ENCODE results near the gene RCN1. TPM values are rescaled to one million over a fixed set of nuclear protein-coding genes. Genes with fewer than 3 reads are reported as not detected.
"Not testable (repeated sequence)": the region's sequence is repeated elsewhere in the genome, so short reads cannot be mapped to it uniquely, and the experiment has no call there.

Gene RCN1
- total RNA-seq, result 27.6 TPM
- long read RNA-seq, transcript RCN1-201 (6 exons, 2,572 nt), result major isoform, 79 of 82 reads
- long read RNA-seq, partial matches to known transcripts, result 1 of 82 reads
- long read RNA-seq, other reads (novel, unspliced or antisense), result 0 of 82 reads

DNA sequence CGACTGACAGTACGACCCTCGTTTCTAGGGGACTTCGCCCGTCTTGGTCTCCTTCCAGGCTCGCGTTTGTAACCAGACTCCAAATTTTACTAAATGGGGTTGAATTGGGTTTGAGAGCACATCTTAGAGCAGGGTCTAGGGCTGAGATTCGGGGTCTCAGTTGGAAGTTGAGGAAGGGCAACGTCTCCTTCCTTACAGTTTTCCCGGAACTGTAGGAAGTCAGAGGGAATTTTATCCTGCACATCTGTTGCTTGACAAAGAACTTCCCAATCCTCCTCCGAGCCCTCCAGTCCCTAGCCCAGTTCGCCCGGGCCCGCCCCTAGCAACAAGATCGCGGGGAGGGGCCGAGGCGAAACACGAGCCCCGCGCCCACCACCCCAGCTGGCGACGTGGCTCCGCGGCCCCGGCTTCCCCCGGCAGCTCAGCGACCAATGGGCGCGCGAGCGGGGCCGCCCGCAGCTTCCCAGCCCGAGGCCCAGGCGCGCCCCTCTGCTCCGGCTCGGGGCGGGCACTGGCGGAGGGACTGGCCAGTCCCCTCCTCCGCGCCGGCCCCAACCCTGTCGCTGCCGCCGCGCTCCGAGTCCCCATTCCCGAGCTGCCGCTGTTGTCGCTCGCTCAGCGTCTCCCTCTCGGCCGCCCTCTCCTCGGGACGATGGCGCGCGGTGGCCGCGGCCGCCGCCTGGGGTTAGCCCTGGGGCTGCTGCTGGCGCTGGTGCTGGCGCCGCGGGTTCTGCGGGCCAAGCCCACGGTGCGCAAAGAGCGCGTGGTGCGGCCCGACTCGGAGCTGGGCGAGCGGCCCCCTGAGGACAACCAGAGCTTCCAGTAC is at the start of gene RCN1:
TSS of gene RCN1 (plus strand) at position 530 of the 826 bp plus-strand sequence. CDS start at position 653, 123 bp downstream.
- intact Hi-C loops (cut with micrococcal nuclease), result no loop called here
- ATAC-seq (peak; percentile 95), DNase-seq (peak; percentile 84)

DNA sequence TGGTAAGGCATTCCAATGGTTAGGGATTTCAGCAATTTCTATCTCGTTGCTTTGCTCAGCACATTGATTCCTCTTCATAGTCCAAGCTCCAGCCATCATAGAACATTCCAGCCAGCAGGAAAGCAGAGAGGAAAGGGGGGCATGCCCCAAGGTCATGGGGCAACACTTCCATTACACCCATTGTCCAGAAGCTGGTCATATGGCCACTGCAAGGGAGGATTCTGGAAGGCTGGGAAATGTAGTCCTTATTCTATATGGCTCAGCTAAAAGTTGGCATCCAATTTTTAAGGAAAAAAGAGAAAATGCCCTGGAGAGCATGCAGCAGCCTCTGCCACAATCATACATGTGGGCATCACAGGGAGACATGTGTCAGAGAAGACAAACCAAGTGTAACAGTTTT is 47.1 kb upstream of the RCN1 start:
- intact Hi-C loops (cut with micrococcal nuclease), result no loop called here
- DNase-seq (no peak), ATAC-seq (no peak)

DNA sequence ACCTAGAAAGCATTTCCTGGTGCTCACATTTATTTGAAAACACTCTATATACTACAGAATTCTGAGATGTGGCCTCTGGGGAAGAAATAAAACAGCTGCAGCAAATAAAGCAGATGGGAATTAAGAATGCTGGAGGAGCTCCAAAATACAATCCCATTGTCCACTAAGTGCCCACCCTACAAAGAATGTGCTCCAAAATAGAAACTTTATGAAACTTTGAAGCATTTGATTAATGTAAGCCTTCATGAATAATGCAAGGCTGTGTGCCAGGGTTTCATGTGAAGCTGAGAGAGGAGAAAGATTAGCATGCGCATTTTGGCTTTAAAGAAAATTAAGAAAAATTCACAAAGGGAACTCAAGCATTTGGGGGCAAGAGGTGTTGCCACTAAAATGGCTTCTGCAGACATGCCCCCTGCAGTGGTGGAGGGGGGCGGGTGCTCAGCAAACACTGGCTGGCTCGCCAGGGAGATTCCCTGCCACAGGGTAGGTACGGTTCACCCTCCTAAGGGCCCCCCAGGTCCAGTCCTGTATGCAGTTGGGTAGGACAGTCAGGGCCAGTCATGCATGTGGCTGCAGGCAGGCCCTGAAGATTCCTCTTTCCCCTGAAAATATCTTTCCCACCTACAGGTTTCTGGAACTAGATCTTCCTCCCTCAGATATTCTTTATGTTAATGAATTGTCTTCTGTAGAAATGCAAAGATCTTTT is 46.6 kb upstream of the RCN1 start:
- DNase-seq (no peak), ATAC-seq (no peak)
- intact Hi-C loops (cut with micrococcal nuclease), result no loop called here

DNA sequence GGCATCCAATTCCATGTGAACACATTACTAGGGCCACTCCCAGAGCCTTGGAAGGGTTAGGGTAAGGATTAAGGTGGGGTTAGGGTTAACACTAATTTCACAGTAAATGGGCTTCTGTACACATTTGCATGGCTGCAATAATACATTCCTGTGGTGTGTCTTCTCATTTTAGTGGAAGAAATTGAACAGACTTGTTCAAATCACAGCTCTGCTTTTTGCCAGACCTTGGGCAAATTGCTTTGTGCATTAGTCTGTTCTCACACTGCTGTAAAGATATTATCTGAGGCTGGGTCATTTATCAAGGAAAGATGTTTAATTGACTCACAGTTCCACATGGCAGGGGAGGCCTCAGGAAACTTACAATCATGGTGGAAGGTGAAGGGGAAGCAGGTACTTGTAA is 45.4 kb upstream of the RCN1 start:
- DNase-seq (no peak), ATAC-seq (no peak)
- intact Hi-C loops (cut with micrococcal nuclease), result no loop called here

- no peak for DNase-seq
- ATAC-seq, result no peak
- intact Hi-C loops (cut with micrococcal nuclease), result no loop called here
These were observed 40.6 kb upstream of the RCN1 start for GRCh38 chr11:32050264-32050663.

- ATAC-seq (peak; percentile 52), DNase-seq (no peak)
- intact Hi-C loops (cut with micrococcal nuclease), result loop anchor here (2.0 kb wide), 1 partner anchor 125 kb away; no protein-coding TSS in a partner anchor
These were observed 38.7 kb upstream of the RCN1 start for GRCh38 chr11:32052215-32052614.

- DNase-seq (no peak), ATAC-seq (no peak)
- intact Hi-C loops (cut with micrococcal nuclease), result loop anchor here (2.0 kb wide), 1 partner anchor 123 kb away; no protein-coding TSS in a partner anchor
These were observed 37.6 kb upstream of the RCN1 start for GRCh38 chr11:32053151-32053888.

- intact Hi-C loops (cut with micrococcal nuclease), result no loop called here
- DNase-seq (no peak), ATAC-seq (no peak)
These were observed 35.0 kb upstream of the RCN1 start for GRCh38 chr11:32055861-32056260.

DNA sequence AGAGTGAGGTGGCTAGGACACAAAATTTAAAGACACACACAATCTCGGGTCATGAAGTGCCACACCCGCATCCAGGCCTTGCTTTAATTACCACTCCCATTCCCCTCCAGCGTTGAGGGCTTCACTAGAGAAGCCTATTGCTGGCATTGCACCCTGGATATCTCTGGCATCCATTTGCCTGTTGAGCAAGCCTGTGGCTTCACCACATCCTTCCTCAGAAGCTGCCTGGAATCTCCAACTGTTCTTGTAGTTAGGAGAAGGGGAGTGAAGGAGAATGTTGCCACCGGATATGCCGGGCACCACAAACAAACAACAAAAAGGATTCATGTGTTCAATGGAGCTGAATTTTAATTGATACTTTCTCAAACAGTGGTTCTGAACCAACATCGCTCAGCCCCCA is 34.4 kb upstream of the RCN1 start:
- intact Hi-C loops (cut with micrococcal nuclease), result no loop called here
- DNase-seq (no peak), ATAC-seq (no peak)

GRCh38 chr11:32059686-32060462 is 31.0 kb upstream of the RCN1 start:
- ATAC-seq, result no peak
- intact Hi-C loops (cut with micrococcal nuclease), result no loop called here

GRCh38 chr11:32062540-32062939 is 28.3 kb upstream of the RCN1 start:
- DNase-seq, result no peak
- ATAC-seq, result no peak
- intact Hi-C loops (cut with micrococcal nuclease), result no loop called here

More at GRCh38 chr11:32059686-32060462, 31.0 kb upstream of the RCN1 start:
- DNase-seq, result no peak

DNA sequence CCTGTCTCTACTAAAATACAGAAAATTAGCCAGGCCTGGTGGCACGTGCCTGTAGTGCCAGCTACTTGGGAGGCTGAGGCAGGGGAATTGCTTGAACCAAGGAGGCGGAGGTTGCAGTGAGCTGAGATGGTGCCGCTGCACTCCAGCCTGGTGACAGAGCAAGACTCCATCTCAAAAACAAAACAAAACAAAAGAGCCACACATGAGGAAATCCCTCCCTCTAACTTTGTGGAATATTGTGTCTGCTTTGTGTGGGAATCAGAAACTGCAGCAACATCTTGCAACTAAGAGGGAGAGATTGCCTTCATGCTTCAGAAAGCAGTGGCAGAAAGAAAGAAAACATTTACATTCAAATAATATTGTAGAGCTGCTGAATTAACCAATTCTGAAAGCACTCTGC is 27.8 kb upstream of the RCN1 start:
- intact Hi-C loops (cut with micrococcal nuclease); DNase-seq; ATAC-seq: not testable (repeated sequence)

DNA sequence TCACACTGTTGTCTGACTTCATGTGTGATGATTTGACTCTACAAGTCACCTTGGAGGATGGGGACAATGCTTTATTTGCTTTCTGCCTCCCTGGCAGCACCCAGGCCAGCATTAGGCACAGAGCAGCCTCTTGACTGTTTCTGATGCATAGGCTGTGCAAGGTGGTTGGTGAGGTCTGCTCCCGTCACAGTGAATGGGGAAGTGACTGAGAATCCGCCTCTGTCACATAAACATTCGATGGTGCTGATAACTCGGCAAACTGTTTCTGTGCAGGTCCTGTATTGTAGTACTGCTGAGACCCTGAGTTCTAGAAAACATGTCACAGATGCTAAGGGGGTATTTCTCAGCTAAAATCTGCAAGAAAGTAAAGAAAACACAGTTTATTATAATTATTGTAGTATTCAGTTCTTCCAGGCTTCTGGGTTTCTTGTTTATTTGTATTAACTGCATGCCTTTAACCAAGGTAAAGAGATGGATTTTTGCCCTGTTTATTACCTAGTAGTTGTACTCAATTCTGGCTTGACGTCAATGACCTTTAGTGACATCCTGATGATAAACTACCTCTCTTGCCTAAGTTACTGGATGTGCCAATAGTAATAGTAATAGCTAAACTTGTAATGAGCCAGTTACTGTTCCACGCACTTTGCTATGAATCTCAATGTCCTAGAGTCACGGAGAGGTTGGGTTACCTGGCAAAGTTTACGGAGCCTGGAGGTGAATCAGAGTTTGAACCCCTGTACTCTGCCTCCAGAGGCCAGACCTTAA is 24.8 kb upstream of the RCN1 start:
- intact Hi-C loops (cut with micrococcal nuclease), result no loop called here
- ATAC-seq, result no peak

GRCh38 chr11:32068134-32068870 is 22.6 kb upstream of the RCN1 start:
- no peak for ATAC-seq
- intact Hi-C loops (cut with micrococcal nuclease), result no loop called here
- DNase-seq, result no peak

More for the DNA sequence above, 24.8 kb upstream of the RCN1 start:
- DNase-seq, result no peak

GRCh38 chr11:32069361-32070058 is 21.4 kb upstream of the RCN1 start:
- no peak for DNase-seq
- ATAC-seq, result no peak
- intact Hi-C loops (cut with micrococcal nuclease), result no loop called here

GRCh38 chr11:32070692-32071091 is 20.2 kb upstream of the RCN1 start:
- intact Hi-C loops (cut with micrococcal nuclease), result no loop called here
- ATAC-seq (no peak), DNase-seq (no peak)

- intact Hi-C loops (cut with micrococcal nuclease), result no loop called here
- ATAC-seq, result no peak
- no peak for DNase-seq
These were observed 19.1 kb upstream of the RCN1 start for GRCh38 chr11:32071811-32072210.

Measured in left ventricle myocardium superior (tissue), 1 donor.